OCI-LY1 (cell line): ENCODE data around the gene MDGA2.

ENCODE experiments used
- H2AFZ ChIP-seq: fragments of 200-600 bp; sonication (generic), shearing (Covaris generic); 2 replicates; pipeline ENCODE4 v1.6.0; 2014; ENCODE audit warnings: antibody characterized with exemption, mild to moderate bottlenecking, low read length
- H3F3A ChIP-seq: fragments of 200-600 bp; sonication (generic), shearing (Covaris generic); 2 replicates; pipeline ENCODE4 v1.6.0; 2014; ENCODE audit warnings: mild to moderate bottlenecking, antibody characterized with exemption, low read length, moderate library complexity; ENCODE audit not compliant: insufficient read depth
- H3K27ac ChIP-seq: fragments of 200-600 bp; sonication (generic); 2 replicates; pipeline ENCODE4 v1.5.1; 2014; ENCODE audit warnings: low read length, mixed run types, mild to moderate bottlenecking, low read depth; ENCODE audit not compliant: poor library complexity, severe bottlenecking
- H3K27me3 ChIP-seq: fragments of 200-600 bp; sonication (generic); 2 replicates; pipeline ENCODE4 v1.6.0; 2014; ENCODE audit warnings: antibody characterized with exemption, mild to moderate bottlenecking, low read length, moderate library complexity; ENCODE audit not compliant: insufficient read depth
- H3K36me3 ChIP-seq: fragments of 200-600 bp; sonication (generic); 2 replicates; pipeline ENCODE4 v1.6.1; 2014; ENCODE audit warnings: mild to moderate bottlenecking, antibody characterized with exemption, low read length, moderate library complexity, mixed read lengths; ENCODE audit not compliant: insufficient read depth
- H3K4me1 ChIP-seq: fragments of 200-600 bp; sonication (generic); 2 replicates; pipeline ENCODE4 v1.5.1; 2014; ENCODE audit warnings: mild to moderate bottlenecking, low read length, moderate library complexity; ENCODE audit not compliant: insufficient read depth, severe bottlenecking
- H3K4me2 ChIP-seq: fragments of 200-600 bp; sonication (generic), shearing (Covaris generic); 2 replicates; pipeline ENCODE4 v1.6.1; 2014; ENCODE audit warnings: low read length
- H3K4me3 ChIP-seq: fragments of 200-600 bp; sonication (generic); 2 replicates; pipeline ENCODE4 v1.5.1; 2014; ENCODE audit warnings: low read length, low read depth, mild to moderate bottlenecking, mixed read lengths; ENCODE audit not compliant: poor library complexity, severe bottlenecking
- H3K79me2 ChIP-seq: fragments of 200-600 bp; shearing (Covaris generic); 2 replicates; pipeline ENCODE4 v1.6.1; 2016; ENCODE audit warnings: mixed run types, low read length, mixed read lengths; ENCODE audit not compliant: insufficient read depth
- H3K9ac ChIP-seq: fragments of 200-600 bp; sonication (generic), shearing (Covaris generic); 2 replicates; pipeline ENCODE4 v1.6.1; 2014; ENCODE audit warnings: mild to moderate bottlenecking, low read length, mixed read lengths
- H3K9me2 ChIP-seq: fragments of 200-600 bp; sonication (generic), shearing (Covaris generic); 2 replicates; pipeline ENCODE4 v1.6.1; 2014; ENCODE audit warnings: low read depth, mild to moderate bottlenecking, low read length, mixed read lengths
- H3K9me3 ChIP-seq: fragments of 200-600 bp; shearing (Covaris generic); 2 replicates; pipeline ENCODE4 v1.6.1; 2014; ENCODE audit warnings: low read length, mixed read lengths
- H4K20me1 ChIP-seq: fragments of 200-600 bp; sonication (generic), shearing (Covaris generic); 2 replicates; pipeline ENCODE4 v1.6.0; 2016; ENCODE audit warnings: mild to moderate bottlenecking, low read length; ENCODE audit not compliant: insufficient read depth
- EZH2 ChIP-seq: fragments of 200-600 bp; sonication (generic), shearing (Covaris generic); IDR thresholded peaks from 2 replicates; pipeline ENCODE4 v1.8.0; 2017; ENCODE audit warnings: borderline replicate concordance, mixed run types, mild to moderate bottlenecking, antibody characterized with exemption, low read length, moderate library complexity, mixed read lengths
- TF ChIP-seq, protein P1 (sequence below): fragments of 200-600 bp; sonication (generic), shearing (Covaris generic); IDR thresholded peaks from 2 replicates; pipeline ENCODE4 v1.5.1; 2017; ENCODE audit warnings: mild to moderate bottlenecking, antibody characterized with exemption, low read length, moderate library complexity, mixed read lengths

MDGA2 gene

DNA sequence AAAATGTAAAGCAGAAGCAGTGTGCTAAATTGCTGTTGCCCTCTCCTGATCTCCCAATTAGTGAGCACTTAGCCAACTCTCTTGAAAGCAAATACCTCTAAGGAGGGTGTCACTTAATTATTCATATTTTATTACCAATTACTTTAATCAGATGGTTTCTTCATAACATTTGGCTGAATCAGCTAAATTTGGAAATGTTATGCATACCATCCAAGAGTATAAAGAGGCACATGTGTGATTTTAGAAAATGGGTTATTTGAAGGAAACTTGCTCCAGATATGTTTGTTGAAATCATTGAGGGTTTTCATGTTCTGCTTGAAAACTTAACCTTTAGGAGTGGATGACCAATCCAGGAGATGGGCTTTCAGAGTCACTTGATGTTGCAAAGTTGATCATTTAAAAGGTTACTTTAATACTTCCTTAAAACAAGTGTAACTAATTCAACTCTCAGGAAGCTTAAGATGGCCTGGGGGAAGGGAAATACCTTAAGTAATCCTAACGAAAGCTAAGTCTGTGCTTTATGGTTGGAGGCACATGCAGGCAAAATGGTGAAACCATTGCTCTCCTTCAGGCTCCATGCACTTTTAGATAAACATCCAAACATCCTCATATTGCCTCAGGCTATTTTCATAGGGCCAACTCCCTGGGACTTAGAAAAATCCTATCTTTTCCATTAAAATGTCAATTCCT, 434.5 kb downstream of the MDGA2 start:
- no peak overlapping the region for H3K4me2 ChIP-seq
- H3K27ac ChIP-seq = no peak overlapping the region
- H3K4me1 ChIP-seq = no peaks in the 10 kb centered on the region
- no peaks in the 10 kb centered on the region for H3K36me3 ChIP-seq
- no peak overlapping the region for H2AFZ ChIP-seq
- no peaks in the 10 kb centered on the region for H4K20me1 ChIP-seq
- H3K9me3 ChIP-seq = no peaks in the 10 kb centered on the region
- H3K9ac ChIP-seq = no peak overlapping the region
- no peaks in the 10 kb centered on the region for H3K79me2 ChIP-seq
- no peak for TF ChIP-seq EZH2
- TF ChIP-seq, protein P1, sequence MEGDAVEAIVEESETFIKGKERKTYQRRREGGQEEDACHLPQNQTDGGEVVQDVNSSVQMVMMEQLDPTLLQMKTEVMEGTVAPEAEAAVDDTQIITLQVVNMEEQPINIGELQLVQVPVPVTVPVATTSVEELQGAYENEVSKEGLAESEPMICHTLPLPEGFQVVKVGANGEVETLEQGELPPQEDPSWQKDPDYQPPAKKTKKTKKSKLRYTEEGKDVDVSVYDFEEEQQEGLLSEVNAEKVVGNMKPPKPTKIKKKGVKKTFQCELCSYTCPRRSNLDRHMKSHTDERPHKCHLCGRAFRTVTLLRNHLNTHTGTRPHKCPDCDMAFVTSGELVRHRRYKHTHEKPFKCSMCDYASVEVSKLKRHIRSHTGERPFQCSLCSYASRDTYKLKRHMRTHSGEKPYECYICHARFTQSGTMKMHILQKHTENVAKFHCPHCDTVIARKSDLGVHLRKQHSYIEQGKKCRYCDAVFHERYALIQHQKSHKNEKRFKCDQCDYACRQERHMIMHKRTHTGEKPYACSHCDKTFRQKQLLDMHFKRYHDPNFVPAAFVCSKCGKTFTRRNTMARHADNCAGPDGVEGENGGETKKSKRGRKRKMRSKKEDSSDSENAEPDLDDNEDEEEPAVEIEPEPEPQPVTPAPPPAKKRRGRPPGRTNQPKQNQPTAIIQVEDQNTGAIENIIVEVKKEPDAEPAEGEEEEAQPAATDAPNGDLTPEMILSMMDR = no peak
- no peaks in the 10 kb centered on the region for H3F3A ChIP-seq
- no peaks in the 10 kb centered on the region for H3K9me2 ChIP-seq
- H3K27me3 ChIP-seq = no peaks in the 10 kb centered on the region
- no peak overlapping the region for H3K4me3 ChIP-seq

DNA sequence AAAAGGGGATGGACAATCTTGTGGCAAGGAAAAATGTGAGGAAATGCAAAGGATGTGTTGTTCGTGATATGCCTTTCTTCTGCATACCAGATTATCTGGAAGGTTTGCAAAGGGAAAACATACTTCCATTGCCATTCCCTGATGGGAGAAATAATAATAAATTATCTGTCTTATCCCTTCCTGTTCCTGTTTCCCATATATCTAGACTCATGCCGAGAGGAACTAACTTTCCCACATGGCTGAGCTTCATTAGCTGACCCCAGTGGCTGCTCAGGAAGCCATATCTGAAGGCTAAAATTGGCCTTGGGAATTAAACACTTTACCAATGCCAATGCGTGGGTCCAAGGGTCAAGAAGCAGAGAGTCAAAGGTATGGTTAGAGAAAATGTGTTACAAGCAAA, 439.8 kb downstream of the MDGA2 start:
- no peaks in the 10 kb centered on the region for H3F3A ChIP-seq
- H3K27ac ChIP-seq = no peak overlapping the region
- no peak overlapping the region for H2AFZ ChIP-seq
- H3K4me2 ChIP-seq = no peak overlapping the region
- H3K36me3 ChIP-seq = no peaks in the 10 kb centered on the region
- no peaks in the 10 kb centered on the region for H3K9me3 ChIP-seq
- TF ChIP-seq, protein P1 = no peak
- no peak for TF ChIP-seq EZH2
- no peak overlapping the region for H3K4me3 ChIP-seq
- H3K79me2 ChIP-seq = no peaks in the 10 kb centered on the region
- no peaks in the 10 kb centered on the region for H3K4me1 ChIP-seq
- H3K27me3 ChIP-seq = no peaks in the 10 kb centered on the region
- no peaks in the 10 kb centered on the region for H4K20me1 ChIP-seq
- H3K9ac ChIP-seq = no peak overlapping the region
- no peaks in the 10 kb centered on the region for H3K9me2 ChIP-seq

DNA sequence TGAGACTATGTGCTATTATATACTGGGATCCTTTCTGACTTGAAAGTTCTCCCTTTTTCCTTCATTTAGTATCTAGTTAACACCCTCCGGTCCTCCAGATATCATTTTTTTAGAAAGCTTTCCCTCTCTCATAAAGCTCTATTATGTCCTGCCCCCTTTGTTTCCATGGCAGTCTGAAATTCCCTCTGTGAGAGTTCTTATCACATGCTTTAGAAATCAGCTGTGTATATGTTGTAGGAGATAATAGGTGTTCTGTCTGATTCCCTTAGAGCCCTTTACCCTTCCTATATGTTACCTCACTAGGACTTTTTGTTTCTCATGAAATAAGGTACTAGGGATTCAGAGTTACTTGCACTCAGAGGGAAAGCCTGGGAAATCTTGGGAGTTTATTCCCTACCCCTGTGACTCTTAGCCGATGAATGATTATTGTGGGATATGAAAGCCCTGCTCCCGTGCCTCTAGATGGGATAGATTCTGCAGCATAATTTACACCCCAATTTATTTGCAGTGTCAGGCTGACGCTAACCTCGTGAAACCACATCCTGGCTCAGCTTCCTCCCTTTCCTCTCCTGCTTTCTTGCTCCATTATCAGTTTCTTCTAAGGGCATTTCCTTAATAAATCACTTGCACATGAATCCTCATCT, 448.4 kb downstream of the MDGA2 start:
- no peak for TF ChIP-seq EZH2
- TF ChIP-seq, protein P1 = no peak
- no peak overlapping the region for H2AFZ ChIP-seq

More for the DNA sequence above, 448.4 kb downstream of the MDGA2 start:
- no peak overlapping the region for H3K9ac ChIP-seq
- H3K4me1 ChIP-seq = no peaks in the 10 kb centered on the region
- H3K4me2 ChIP-seq = no peak overlapping the region
- H4K20me1 ChIP-seq = no peaks in the 10 kb centered on the region
- H3K9me2 ChIP-seq = no peaks in the 10 kb centered on the region
- no peak overlapping the region for H3K27ac ChIP-seq
- H3F3A ChIP-seq = no peaks in the 10 kb centered on the region
- H3K27me3 ChIP-seq = no peaks in the 10 kb centered on the region
- H3K9me3 ChIP-seq = no peaks in the 10 kb centered on the region
- no peak overlapping the region for H3K4me3 ChIP-seq
- no peaks in the 10 kb centered on the region for H3K36me3 ChIP-seq
- H3K79me2 ChIP-seq = no peaks in the 10 kb centered on the region
